T-helper 9 cell (primary cell): ENCODE data around the gene RNF2.
A peak's percentile ranks its signal among the peaks of the same experiment; 100 is the strongest.
"Not testable (repeated sequence)": the region's sequence is repeated elsewhere in the genome, so short reads cannot be mapped to it uniquely, and the experiment has no call there.

Source experiments
- DNase-seq: peaks from one replicate; pipeline ENCODE4 v3.0.0-alpha.2; 2020
- total RNA-seq, 2 donors: gene quantifications; one replicate each; lab custom pipeline; 2026; lab: John Stamatoyannopoulos, UW

Gene RNF2
- 21.5 to 43.9 reads per million in 2 donors for total RNA-seq

DNA sequence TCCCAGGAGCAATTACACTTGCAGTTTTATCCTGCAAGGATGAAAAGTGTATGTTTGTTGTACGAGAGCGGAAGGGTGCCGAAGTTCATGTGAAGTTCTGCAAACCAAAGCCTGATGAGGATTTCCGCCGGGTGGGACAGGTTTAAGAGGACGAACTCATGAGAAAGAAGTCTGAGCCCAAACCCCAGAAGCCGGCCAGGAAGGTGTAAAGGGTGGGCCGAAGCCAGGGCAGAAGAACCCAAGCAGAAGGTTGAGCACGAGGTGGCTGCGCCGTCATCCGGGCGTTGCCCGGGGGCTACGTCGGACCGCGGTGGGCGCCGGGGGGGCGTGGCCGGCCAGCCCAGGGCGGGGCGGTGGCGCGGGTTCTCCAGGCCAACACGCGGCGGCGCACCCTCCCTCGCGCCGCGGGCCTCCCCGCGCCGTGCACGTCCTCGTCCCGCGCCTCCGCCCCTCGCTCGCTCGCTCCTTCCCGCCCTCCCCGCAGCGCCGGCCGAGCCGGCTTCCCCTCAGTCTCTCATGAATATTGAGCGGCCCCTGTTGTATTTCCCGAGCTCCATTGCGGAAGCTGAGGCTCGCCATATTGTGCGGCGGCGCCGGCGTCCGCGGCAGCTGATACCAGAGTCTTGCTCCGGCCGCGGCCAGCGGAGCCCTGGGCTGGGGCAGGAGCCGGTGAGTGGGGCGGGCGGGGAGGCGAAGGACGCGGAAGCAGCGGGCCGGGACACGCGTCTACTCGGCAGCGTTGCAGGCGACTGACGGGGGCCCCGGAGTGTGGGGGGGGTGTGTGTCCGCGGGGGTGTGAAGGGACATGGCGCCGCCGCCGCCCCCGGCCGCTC lies at the start of gene RNF2:
Gene RNF2, plus strand, starts transcription at position 578 of the 833 bp plus-strand sequence. CDS start 41,996 bp downstream, outside the sequence.
- DNase-seq = peak; percentile 70

DNA sequence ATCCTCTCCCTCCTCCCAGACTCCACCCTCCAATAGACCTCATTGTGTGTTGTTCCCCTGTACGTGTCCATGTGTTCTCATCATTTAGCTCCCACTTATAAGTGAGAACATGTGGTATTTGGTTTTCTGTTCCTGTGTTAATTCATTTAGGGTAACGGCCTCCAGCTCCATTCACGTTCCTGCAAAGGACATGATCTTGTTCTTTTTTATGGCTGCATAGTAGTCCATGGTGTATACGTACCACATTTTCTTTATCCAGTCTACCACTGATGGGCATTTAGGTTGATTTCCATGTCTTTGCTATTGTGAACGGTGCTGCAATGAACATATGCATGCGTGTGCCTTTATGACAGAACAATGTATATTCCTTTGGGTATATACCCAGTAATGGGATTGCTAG lies 45.4 kb upstream of the RNF2 start:
- not testable (repeated sequence) for DNase-seq

DNA sequence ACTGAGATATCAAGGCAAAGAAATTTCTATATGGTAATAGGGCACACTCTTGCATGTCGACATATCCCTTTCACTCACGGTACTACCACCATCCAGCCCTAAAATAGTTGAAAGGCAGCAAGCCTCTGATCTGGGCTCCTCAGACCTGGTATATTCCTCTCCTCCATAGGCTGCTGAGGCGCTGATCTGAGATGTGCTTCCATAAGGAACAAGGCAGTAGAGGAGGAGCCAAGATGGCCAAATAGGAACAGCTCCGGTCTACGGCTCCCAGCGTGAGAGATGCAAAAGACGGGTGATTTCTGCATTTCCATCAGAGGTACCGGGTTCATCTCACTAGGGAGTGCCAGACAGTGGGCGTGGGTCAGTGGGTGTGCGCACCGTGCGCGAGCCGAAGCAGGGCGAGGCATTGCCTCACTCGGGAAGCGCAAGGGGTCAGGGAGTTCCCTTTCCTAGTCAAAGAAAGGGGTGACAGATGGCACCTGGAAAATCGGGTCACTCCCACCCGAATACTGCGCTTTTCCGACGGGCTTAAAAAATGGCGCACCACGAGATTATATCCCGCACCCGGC lies 44.0 kb upstream of the RNF2 start:
- DNase-seq = not testable (repeated sequence)

DNA sequence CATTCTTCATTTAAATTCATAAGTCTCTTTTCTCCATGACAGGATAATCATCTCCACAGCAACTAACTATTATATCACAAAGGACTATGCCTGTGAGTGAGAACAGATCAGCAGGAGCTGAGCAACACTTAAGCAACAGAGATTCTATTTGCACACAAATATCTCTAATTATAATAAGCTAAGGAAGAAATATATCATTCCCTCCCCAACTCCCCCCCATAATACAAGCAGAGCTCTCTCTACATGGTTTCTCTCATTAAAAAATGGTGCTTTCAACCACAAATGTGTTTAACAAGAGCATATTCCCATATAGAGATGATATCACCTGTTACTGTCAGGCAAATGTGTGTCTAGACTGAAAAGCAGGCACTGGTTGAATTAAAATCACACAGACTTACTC lies 36.5 kb upstream of the RNF2 start:
- DNase-seq = no peak

DNA sequence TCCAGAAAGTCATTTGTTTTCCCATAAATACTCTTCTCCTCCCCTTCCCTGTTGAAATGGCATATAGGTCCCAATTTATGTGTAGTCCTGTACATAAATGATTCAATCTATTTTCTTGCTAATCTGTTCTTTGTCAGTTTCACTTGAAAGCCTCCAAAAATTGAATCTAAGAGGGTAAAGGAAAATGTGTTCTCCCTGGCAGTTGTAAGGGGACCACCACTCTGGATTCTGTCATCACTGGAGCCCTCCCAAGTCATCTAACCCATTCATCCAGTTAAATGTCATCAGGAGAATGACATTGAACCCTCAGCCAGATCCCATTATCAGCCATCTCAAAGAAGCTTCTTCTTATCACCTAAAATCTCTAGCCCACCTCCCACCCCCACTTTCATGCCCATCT lies 35.0 kb upstream of the RNF2 start:
- DNase-seq = no peak

DNA sequence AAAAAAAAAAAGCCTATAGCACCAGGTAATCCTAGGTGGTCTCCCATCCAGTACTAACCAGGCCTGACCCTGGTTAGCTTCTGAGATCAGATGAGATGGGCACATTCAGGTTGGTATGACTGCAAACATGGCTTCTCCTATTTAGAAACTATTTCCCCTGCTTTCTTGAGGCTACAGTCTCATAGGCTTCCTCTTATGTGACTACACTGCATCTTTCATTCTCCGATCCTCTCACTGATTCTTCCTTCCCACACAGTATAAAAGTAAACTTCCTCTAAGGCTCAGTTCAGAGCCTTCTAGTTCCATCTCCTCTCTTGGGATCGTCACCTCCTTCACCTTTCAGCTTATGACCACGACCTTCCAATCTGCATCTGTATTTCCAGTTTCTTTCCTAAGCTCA lies 30.4 kb upstream of the RNF2 start:
- no peak for DNase-seq

DNA sequence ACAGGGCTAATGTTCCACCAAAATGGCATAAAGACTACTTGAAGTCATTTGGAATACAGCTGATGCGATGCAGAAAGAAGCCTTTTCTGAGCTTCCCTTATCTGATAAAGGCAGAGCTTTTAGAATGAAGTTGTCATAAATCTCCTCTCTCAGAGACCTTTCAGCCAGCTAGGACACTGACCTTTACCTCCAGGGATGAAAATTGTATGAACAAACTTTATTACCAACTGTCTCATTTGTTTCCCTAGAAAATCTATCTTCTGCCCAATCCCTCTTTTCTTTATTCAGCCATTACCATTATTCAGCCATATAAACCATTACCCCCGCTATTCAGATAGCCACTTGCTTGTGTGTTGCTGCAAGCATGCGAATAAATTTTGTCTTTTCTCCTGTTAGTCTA lies 29.7 kb upstream of the RNF2 start:
- no peak for DNase-seq

DNA sequence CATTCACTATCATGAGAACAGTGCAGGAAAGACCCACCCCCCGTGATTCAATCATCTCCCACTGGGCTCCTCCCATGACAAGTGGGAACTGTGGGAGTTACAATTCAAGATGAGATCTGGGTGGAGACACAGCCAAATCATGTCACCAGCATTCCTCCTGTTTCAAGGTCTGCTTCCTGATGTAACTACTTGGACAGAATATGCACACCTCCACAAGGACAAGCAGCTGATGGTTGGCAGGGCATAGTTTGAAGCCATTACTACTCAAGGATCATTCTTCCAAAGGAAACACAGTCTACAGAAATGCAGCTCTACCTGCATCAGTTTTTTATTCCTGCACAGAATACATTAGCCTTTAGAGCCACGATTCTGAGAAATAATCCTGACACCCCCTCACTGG lies 28.5 kb upstream of the RNF2 start:
- DNase-seq = no peak

DNA sequence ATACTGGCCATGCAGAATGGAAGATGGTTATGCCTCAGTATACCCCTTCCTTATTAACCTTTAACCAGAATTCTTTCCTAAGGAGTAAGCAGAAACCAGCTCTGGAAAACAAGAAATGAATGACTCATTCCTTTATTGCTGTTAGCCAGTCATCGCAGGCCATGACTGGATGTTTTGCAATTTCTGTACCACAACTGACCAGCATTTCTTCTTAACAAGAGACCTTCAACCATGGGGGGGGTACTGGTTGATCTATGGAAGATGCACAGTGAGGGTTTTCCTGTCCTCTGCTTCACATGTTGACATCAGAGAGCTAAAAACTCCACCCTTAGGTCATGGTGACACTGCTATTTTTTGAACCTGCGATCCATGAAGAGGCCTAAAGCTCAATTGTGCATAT lies 28.0 kb upstream of the RNF2 start:
- no peak for DNase-seq

DNA sequence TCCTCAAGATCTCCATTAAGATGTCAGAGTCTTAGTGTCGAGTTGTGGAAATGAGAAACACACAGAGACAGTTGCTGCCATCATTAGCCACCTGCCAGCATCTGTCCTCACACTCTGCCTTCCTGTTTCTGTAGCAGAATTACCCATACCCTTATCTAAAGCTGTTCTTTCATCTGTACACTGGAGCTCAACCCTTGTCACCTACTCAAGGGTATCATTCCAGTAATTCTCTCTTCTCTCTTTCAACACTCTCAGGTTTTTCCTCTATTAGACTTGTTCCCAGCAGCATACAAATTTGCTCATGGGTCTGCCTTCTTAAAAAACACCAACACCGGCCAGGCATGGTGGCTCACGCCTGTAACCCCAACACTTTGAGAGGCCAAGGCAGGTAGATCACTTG lies 27.4 kb upstream of the RNF2 start:
- DNase-seq = no peak

DNA sequence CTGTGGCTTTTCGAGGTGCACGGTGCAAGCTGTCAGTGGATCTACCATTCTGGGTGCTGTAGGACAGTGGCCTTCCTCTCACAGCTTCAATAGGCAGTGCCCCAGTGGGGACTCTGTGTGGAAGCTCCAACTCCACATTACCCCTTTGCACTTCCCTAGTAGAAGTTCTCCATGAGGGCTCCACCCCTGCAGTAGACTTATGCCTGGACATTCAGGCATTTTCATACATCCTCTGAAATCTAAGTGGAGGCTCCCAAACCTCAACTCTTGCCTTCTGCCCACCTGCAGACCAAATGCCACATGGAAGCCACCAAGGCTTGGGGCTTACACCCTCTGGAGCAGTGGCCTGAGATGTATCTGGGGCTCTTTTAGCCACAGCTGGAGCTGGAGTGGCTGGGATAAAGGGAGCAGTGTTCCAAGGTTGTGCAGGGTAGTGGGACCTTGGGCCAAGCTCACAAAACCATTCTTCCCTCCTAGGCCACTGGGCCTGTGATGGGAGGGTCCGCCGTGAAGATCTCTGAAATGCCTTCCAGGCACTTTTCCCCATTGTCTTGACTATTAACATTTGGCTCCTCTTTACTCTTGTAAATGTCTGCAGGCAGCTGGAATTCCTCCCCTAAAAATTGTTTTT lies 18.0 kb upstream of the RNF2 start:
- DNase-seq = no peak

DNA sequence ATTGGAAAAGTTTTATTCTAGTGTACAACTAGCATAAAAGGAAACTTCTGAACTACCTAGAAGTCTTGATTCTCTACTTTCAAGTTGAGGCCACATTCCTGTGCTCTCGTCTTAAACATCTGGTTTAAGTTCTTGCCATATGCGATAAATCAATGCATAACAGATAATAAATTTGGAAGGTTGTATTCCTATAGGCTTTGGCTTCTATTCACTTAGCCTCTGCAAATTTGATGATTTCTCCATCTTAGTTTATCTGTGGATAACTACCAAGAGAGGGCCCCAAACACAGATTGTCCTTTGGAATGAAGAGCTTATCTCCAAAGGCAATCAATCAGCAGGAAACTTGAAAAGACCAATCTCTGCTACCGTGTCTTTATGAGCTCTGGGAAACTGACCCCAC lies 11.7 kb upstream of the RNF2 start:
- no peak for DNase-seq

DNA sequence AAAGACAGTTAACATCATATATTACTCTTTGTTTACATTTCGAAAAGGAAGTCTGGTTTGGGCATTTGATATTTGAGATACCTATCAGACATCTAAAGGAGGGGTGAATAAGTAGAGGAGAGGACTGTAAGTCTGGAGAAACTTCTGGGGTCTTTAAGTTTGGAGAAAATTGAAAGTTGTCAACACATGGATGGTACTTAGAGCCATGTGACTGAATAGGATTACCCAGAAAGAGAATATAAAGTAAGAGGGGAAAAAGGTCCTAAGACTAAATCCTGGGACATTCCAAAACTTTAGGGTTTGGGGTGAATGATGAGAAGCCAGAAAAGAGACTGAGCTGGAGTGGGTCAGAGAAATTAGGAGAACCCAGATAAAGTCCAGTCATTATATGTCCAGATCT lies 10.1 kb upstream of the RNF2 start:
- DNase-seq = no peak

DNA sequence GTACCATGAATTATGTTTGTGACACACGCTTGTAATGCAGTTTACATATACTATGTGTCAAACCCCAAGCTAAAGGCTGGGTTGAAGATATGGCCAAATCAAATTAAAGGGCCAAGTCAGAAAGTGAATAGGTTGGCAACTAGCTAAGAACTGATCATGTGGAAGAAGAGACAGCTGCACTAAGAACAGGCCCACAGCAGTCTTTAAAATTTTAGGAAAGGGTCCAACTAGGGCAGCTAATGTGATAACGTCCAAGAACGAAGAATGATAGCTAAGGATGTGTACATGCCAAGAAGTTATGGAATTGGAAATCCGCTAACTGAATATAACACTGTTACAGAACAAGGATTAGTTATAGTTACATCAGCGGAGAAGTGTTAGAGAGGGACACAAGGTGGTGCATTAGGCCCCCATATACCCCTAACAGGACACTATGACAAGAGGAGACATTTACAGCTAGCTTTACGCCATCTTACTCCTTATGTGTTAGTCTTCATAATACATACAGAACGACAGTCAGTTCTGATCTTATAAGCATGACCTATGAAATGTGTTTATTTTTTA lies 6.5 kb upstream of the RNF2 start:
- DNase-seq = no peak

DNA sequence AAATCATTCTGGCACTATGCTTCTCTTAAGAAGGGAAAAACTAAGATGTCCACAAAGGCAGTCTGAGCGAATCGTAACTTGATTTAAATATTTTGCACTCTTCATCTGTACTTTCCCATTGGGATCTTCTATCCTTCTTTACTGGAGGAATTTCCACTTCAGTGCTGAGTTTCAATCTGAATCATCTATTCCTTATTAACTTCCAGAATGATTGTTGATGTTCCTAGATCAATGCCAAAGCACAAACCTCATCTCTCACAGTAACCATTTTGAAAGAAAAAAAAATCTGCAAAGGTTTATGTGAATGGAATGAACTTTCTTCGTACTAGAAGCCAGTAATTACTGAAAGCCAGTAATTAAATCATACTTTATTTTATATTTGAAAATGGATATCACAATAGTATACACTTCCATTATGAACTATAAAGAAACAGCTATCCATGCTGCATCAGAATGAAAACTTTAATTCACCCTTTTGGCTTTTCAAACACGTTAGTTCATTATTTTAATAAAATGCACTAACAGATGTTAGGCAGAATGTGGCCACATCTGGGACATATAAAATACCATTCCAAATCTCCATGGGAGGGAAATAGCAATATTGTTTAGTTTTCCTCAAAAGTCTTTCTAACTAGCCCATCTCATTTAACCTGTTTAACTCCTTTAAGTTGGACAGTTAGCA lies 5.5 kb upstream of the RNF2 start:
- DNase-seq = no peak

DNA sequence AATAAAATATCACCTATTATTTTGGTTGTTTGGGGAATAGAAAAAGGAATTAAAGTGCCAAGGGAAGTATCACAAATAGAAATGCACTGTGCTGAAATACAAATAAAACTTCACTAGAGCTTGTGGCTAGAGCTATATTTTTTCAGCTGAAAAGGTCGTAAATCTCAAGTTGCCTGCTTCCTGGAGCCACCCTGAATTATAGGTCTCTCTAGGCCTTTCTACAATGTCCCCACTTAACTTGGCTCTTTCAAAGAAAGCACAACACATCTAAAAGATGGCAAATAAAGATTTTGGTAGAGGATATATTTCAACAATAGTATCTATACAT lies 5.0 kb upstream of the RNF2 start:
- DNase-seq = no peak

DNA sequence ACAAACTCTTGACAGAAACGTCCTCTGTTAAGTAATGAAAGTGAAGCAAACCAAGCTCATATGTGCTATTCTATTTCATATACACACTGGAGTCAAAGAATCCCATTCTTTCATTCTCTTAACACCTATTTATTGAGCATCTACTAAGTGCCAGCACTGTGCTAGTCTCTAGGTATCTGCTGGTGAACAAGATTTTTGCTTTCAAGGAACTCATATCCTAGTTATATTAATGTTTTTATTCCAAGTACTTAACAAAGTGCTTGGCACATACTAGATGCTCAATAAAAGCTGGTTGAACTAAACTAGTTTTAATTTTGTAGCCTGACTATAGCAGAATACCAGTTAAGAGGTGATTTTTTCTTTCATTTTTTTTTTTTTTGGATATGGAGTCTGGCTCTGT lies 3.6 kb upstream of the RNF2 start:
- DNase-seq = no peak

DNA sequence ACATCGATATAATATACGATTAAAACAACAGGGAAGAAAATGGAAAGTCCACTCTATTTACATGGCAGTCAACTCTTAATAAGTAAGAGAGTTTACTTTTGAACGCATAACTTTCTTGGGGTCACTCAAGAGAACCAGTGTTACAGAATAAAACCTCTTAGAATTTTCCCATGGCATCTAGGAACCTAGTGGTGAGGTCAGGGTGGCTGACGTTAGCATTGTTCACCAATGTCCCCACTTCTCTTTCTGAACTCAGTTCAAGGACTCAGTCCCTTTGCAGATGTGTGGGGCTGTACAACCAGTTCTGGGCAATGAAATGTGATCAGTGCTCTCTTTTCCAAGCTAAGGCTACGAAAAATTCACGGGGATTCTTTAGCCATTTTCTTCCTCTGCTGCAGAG lies 2.6 kb upstream of the RNF2 start:
- no peak for DNase-seq

DNA sequence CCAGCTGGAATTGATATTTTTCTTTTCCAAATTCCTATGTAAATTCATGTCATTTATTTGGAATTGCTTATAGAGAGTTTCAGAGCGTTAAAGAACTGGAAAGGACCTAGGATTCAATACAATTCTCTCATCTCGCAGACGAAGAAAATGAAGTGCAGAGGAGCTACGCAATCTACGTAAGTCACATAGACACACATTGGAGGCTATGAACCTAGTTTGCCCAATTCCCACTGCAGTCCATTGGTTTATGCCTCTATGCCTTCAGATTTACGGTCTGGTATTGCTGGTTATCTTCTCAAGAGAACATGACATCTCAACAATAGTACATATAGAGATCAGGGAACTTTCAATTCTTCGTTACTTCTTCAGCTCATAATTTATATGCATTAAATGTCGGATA lies 971 bp upstream of the RNF2 start:
- DNase-seq = no peak

DNA sequence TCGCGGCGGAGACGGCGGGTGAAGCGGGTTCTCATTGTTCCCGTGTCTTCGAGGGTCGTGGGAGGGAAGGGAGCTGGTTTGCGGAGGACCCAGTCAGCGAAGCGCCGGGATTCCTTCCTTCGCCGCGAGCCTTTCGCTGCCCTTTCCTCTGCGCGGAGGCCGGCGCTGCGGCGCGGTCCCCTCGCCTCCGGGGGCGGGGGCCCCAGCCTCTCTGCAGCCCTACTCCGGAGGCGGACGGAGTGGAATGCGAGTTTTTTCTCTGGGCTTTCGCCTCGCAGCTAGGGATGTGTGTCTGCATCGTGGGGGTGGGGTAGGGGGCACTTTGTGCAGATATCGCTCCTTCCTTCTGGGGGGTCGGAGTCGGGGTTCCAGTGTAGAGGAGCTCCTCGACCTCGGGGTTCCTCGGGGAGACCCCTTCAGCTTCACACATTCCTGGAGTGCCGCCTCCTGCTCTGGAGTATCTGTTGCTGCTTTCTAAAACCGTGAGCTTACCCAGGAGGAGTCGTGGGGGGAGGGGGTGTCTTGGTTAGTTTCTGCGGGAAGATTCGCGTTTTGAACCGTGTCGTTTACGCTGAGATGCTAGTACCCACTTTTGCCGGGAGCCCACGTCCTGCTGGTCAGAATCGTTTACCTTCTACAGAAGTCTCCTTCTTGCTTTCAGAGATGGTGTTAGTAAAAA lies 595 bp downstream of the RNF2 start:
- DNase-seq = peak; percentile 3

DNA sequence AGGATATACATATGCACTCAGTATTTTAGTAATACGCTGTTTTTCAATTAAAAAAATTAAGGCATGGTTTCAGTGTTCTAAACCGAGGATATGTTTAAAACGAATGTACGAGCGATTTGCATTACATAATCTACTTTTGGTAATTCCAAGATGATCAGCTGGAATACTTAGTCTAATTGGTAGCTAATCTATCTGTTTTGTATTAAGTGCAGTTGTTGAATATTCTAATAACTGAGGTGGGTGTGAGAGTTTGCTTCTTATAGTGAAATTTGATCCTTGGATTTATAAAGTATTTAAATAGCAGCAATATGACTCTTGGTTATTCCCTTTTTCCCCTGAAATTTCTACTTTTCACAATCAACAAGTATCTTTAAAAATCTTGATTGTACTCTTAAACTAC lies 1.3 kb downstream of the RNF2 start:
- no peak for DNase-seq

DNA sequence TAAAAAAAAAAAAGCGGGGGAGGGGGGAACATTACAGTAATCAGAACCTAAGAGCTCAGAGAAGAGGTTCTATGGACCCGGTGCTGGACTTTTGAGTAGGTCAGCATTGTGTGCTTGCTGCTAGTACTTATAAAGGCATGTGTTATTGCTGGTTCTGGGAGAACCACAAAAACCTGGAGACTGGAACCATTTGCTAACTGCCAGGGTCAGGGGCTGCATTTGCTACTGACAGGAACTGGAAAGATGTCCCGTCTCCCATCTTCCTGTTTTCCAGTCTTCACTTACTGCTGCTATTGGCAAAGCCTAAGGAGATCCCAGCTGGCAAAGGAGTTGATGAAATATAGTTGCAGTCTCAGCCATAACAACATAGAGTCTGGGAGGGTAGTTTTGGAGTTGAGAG lies 4.3 kb downstream of the RNF2 start:
- DNase-seq = no peak
